Chondrocyte (in vitro differentiated cells): Measurements from ENCODE around the gene IGFLR1. TPM values are rescaled to one million over a fixed set of nuclear protein-coding genes. Genes with fewer than 3 reads are reported as not detected.

ENCODE experiments used
- DNase-seq: peaks from one replicate; pipeline ENCODE4 v3.0.0; 2021; ENCODE audit warnings: mixed read lengths, low spot score
- H3K27ac Mint-ChIP-seq: one replicate; pipeline ENCODE4 v1.8.0; 2021; ENCODE audit warnings: mild to moderate bottlenecking, moderate library complexity, mixed read lengths; ENCODE audit not compliant: unreplicated experiment
- H3K27me3 Mint-ChIP-seq: 2 replicates; pipeline ENCODE4 v1.8.0; 2021; ENCODE audit warnings: low read depth, mixed read lengths
- H3K36me3 Mint-ChIP-seq: 2 replicates; pipeline ENCODE4 v1.8.0; 2021; ENCODE audit warnings: low read depth, mixed read lengths
- H3K4me1 Mint-ChIP-seq: 2 replicates; pipeline ENCODE4 v1.8.0; 2021; ENCODE audit warnings: low read depth, mild to moderate bottlenecking, mixed read lengths
- H3K4me3 Mint-ChIP-seq: one replicate; pipeline ENCODE4 v1.8.0; 2021; ENCODE audit warnings: mild to moderate bottlenecking, moderate library complexity, mixed read lengths; ENCODE audit not compliant: unreplicated experiment
- H3K9me3 Mint-ChIP-seq: 2 replicates; pipeline ENCODE4 v1.8.0; 2021; ENCODE audit warnings: low read depth, mixed read lengths
- CTCF ChIP-seq: fragments of 200-600 bp; sonication (generic); IDR thresholded peaks from 2 replicates; pipeline ENCODE4 v1.5.0; 2021; ENCODE audit warnings: antibody characterized with exemption, mild to moderate bottlenecking, moderate library complexity
- total RNA-seq: library from RNA; stranded (reverse); gene quantifications from 3 replicates; pipeline ENCODE4 v1.2.1, GENCODE V29; 2021

IGFLR1 gene
- total RNA-seq, 1 donor from 2014 or later = 0.99 TPM

- H3K36me3 Mint-ChIP-seq = peaks cover 3% of the 10 kb centered on the region
- no peaks in the 10 kb centered on the region for H3K27me3 Mint-ChIP-seq
- TF ChIP-seq CTCF = peak; percentile 100
- peak overlapping the region; percentile 96 for H3K4me3 Mint-ChIP-seq
- H3K4me1 Mint-ChIP-seq = peaks cover 26% of the 10 kb centered on the region
- peak overlapping the region; percentile 97 for H3K27ac Mint-ChIP-seq
- no peaks in the 10 kb centered on the region for H3K9me3 Mint-ChIP-seq
- DNase-seq = peak; percentile 98
Observed at GRCh38 chr19:35716801-35717664, 25.2 kb downstream of the IGFLR1 start.

- Mint-ChIP-seq H3K36me3 (peaks cover 2% of the 10 kb centered on the region), H3K9me3 (no peaks in the 10 kb centered on the region), H3K4me1 (peaks cover 29% of the 10 kb centered on the region), H3K27ac (peak overlapping the region; percentile 97), H3K4me3 (peak overlapping the region; percentile 96), H3K27me3 (no peaks in the 10 kb centered on the region)
- DNase-seq = peak; percentile 94
- TF ChIP-seq CTCF = no peak
Observed at GRCh38 chr19:35715981-35716800, 26.1 kb downstream of the IGFLR1 start.

- Mint-ChIP-seq H3K27me3 (no peaks in the 10 kb centered on the region), H3K4me1 (peaks cover 30% of the 10 kb centered on the region), H3K9me3 (no peaks in the 10 kb centered on the region), H3K36me3 (peaks cover 2% of the 10 kb centered on the region), H3K4me3 (no peak overlapping the region), H3K27ac (no peak overlapping the region)
- peak; percentile 83 for DNase-seq
- TF ChIP-seq CTCF = no peak
Observed at GRCh38 chr19:35715355-35715809, 26.9 kb downstream of the IGFLR1 start.

- DNase-seq = no peak
- TF ChIP-seq CTCF = no peak
- Mint-ChIP-seq H3K36me3 (no peaks in the 10 kb centered on the region), H3K27ac (no peak overlapping the region), H3K27me3 (no peaks in the 10 kb centered on the region), H3K4me1 (peaks cover 27% of the 10 kb centered on the region), H3K4me3 (no peak overlapping the region), H3K9me3 (no peaks in the 10 kb centered on the region)
Observed at GRCh38 chr19:35714601-35715354, 27.5 kb downstream of the IGFLR1 start.
